ENCODE measurements around the gene SPIRE2.
"Not testable (repeated sequence)": the region's sequence is repeated elsewhere in the genome, so short reads cannot be mapped to it uniquely, and the experiment has no call there.

The SPIRE2 gene

DNA sequence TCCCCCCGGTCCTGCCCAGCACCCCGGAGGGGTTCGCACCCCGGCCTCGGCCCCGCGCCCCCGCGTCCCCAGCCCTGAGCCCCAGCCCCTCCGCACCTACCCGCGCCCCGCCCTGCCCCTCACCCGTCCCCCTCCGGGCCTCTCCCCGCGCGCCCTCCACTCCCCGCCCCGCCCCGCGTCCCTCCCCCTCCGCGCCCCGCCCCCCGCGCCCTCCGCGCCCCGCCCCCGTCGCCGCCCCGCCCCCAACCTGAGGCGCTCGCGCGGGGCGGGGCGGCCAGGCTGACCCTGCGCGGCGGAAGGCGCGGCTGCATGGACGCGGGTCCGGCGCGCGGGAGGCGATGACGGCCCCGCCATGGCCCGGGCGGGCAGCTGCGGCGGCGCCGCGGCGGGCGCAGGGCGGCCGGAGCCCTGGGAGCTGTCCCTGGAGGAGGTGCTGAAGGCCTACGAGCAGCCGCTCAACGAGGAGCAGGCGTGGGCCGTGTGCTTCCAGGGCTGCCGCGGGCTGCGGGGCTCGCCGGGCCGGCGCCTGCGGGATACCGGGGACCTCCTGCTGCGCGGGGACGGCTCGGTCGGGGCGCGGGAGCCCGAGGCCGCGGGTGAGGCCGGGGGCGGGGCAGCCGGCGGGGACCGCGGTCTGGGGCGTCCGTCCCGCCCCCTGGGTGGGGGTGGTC, at the start of gene SPIRE2:
Gene SPIRE2, plus strand, starts transcription at position 277 of the 671 bp plus-strand sequence. Its CDS starts 76 bp downstream, at position 353.
- Histone ChIP-seq H3K4me3 (ENCODE audit: low read length) (peak within 1 kb of the TSS; percentile 81), H3K9me3 (ENCODE audit: control insufficient read depth, low read length) (no peaks in the 10 kb centered on the region), H3K9ac (ENCODE audit: low read length) (peak within 1 kb of the TSS; percentile 67), H3K27me3 (replicated peaks; ENCODE audit: control insufficient read depth, insufficient read depth, low read length) (no peaks in the 10 kb centered on the region), H3K4me1 (ENCODE audit: control insufficient read depth, insufficient read depth, low read length) (peaks cover 7% of the 10 kb centered on the region), H3K36me3 (ENCODE audit: control insufficient read depth, insufficient read depth, low read length, severe bottlenecking) (no peaks in the 10 kb centered on the region)
- peak; percentile 93 for DNase-seq (ENCODE audit: low read depth)

DNA sequence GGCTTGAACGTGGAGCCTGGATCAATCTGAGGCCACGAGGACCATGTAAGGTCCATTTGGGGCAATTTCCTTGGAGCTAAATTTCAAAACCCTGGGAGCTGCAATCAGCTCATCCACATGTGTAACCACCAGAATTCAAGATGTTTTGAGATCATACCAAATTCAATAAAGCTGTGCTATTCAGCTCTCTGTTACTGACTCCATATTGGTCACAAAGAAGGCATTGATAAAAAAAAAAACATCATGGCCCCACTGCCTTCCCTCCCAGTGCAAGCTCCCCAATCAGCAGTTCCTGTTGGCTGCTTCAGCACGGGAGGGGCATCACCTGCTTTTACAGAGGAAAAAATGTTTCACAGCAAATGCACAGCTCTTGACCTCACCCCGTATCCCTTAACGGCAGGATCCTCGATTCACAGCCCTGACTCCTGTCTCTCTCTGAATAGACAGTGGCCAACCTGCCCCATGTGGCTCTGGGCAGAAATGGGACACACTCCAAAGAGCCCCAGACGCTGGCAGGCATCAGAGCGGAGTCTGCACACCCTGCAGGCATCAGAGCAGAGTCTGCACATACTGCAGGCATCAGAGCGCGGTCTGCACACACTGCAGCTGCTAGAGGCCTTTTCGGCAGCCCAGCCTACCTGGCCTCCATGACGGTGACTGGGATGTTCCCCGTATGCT, 48.9 kb upstream of the SPIRE2 start:
- no peaks in the 10 kb centered on the region for H3K36me3 ChIP-seq (ENCODE audit: control insufficient read depth, insufficient read depth, low read length, severe bottlenecking)
- DNase-seq (ENCODE audit: low read depth) = no peak
- no peaks in the 10 kb centered on the region for H3K9me3 ChIP-seq (ENCODE audit: control insufficient read depth, low read length)

DNA sequence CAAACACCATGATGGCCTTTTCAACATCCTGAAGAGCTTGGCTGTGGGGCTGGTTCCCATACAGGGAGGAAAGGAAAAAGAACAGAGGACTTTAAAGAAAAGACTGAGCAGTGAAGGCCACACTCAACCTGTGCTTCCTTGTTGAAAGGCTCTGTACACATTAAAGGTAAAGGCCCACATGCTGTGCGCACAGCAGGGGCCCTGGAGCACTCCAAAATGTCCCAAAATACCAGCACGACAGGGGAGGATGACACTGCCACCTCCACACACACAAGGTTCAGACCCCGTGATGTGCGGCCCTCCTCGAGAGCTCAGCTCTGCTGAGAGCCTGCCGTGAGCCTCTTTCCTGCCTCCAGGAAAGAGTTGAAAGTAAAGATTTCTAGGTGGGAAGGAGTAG, 48.4 kb upstream of the SPIRE2 start:
- Histone ChIP-seq H3K9me3 (ENCODE audit: control insufficient read depth, low read length) (no peaks in the 10 kb centered on the region), H3K27me3 (replicated peaks; ENCODE audit: control insufficient read depth, insufficient read depth, low read length) (no peaks in the 10 kb centered on the region), H3K4me1 (ENCODE audit: control insufficient read depth, insufficient read depth, low read length) (no peaks in the 10 kb centered on the region), H3K4me3 (ENCODE audit: low read length) (no peak overlapping the region), H3K9ac (ENCODE audit: low read length) (no peak overlapping the region), H3K36me3 (ENCODE audit: control insufficient read depth, insufficient read depth, low read length, severe bottlenecking) (no peaks in the 10 kb centered on the region)
- DNase-seq (ENCODE audit: low read depth) = no peak

More for the DNA sequence above, 48.9 kb upstream of the SPIRE2 start:
- no peaks in the 10 kb centered on the region for H3K4me1 ChIP-seq (ENCODE audit: control insufficient read depth, insufficient read depth, low read length)
- no peak overlapping the region for H3K9ac ChIP-seq (ENCODE audit: low read length)
- no peaks in the 10 kb centered on the region for H3K27me3 ChIP-seq (replicated peaks; ENCODE audit: control insufficient read depth, insufficient read depth, low read length)
- no peak overlapping the region for H3K4me3 ChIP-seq (ENCODE audit: low read length)

- DNase-seq (ENCODE audit: low read depth) = no peak
- Histone ChIP-seq H3K27me3 (replicated peaks; ENCODE audit: control insufficient read depth, insufficient read depth, low read length) (no peaks in the 10 kb centered on the region), H3K4me1 (ENCODE audit: control insufficient read depth, insufficient read depth, low read length) (no peaks in the 10 kb centered on the region), H3K36me3 (ENCODE audit: control insufficient read depth, insufficient read depth, low read length, severe bottlenecking) (no peaks in the 10 kb centered on the region), H3K9ac (ENCODE audit: low read length) (no peak overlapping the region), H3K9me3 (ENCODE audit: control insufficient read depth, low read length) (no peaks in the 10 kb centered on the region), H3K4me3 (ENCODE audit: low read length) (no peak overlapping the region)
These were observed 45.8 kb upstream of the SPIRE2 start for GRCh38 chr16:89782489-89782888.

- DNase-seq (ENCODE audit: low read depth); H3K9ac ChIP-seq (ENCODE audit: low read length); H3K27me3 ChIP-seq (replicated peaks; ENCODE audit: control insufficient read depth, insufficient read depth, low read length); H3K4me1 ChIP-seq (ENCODE audit: control insufficient read depth, insufficient read depth, low read length); H3K36me3 ChIP-seq (ENCODE audit: control insufficient read depth, insufficient read depth, low read length, severe bottlenecking); H3K4me3 ChIP-seq (ENCODE audit: low read length); H3K9me3 ChIP-seq (ENCODE audit: control insufficient read depth, low read length): not testable (repeated sequence)
These were observed 44.3 kb upstream of the SPIRE2 start for GRCh38 chr16:89783952-89784351.

DNA sequence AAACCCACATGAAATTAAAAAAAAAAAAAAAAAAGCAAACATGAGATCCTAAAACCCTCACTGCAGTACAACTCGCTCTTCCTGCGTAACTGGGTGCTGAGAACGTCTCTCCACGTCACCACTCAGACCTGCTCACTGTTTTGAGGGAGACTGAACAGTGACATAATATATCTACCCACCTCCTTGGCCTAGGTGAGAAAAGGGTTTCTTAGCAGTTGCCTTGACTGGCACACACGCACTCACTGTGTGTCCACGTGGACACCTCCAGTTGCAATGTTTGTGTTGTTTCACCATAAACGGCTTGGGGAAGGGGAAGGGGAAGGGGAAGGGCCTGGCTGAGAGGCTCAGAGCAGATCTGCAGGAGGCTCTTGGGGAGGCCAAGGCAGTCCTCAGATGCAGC, 43.9 kb upstream of the SPIRE2 start:
- H3K9ac ChIP-seq (ENCODE audit: low read length) = no peak overlapping the region

DNA sequence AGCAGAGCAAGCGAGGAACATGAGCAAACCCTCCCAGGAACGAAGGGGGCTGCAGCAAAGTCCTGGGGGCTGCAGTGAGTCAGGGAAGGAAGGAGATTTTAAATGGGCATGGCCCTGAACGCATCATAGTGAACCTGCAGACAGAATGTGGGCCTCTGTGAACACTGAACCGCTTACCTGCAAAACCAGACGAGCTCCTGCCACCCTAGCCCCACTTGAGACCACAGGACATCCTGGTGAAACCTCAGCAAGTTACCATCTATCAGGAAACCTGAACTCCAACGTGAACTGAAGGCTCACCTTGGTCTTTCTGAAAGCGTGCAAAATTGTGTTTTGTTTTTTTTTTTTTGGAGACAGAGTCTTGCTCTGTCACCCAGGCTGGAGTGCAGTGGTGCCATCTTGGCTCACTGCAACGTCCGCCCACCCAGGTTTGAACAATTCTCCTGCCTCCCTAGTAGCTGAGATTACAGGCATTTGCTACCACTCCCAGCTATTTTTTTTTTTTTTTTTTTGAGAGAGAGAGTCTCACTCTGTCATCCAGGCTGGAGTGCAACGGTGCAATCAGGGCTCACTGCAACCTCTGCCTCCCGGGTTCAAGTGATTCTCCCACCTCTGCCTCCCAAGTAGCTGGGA, 42.6 kb upstream of the SPIRE2 start:
- Histone ChIP-seq H3K27me3 (replicated peaks; ENCODE audit: control insufficient read depth, insufficient read depth, low read length) (no peaks in the 10 kb centered on the region), H3K9ac (ENCODE audit: low read length) (no peak overlapping the region), H3K9me3 (ENCODE audit: control insufficient read depth, low read length) (no peaks in the 10 kb centered on the region), H3K4me3 (ENCODE audit: low read length) (no peak overlapping the region), H3K36me3 (ENCODE audit: control insufficient read depth, insufficient read depth, low read length, severe bottlenecking) (no peaks in the 10 kb centered on the region), H3K4me1 (ENCODE audit: control insufficient read depth, insufficient read depth, low read length) (no peaks in the 10 kb centered on the region)
- no peak for DNase-seq (ENCODE audit: low read depth)

More for the DNA sequence above, 43.9 kb upstream of the SPIRE2 start:
- Histone ChIP-seq H3K27me3 (replicated peaks; ENCODE audit: control insufficient read depth, insufficient read depth, low read length) (no peaks in the 10 kb centered on the region), H3K36me3 (ENCODE audit: control insufficient read depth, insufficient read depth, low read length, severe bottlenecking) (no peaks in the 10 kb centered on the region), H3K4me1 (ENCODE audit: control insufficient read depth, insufficient read depth, low read length) (no peaks in the 10 kb centered on the region), H3K4me3 (ENCODE audit: low read length) (no peak overlapping the region), H3K9me3 (ENCODE audit: control insufficient read depth, low read length) (no peaks in the 10 kb centered on the region)
- no peak for DNase-seq (ENCODE audit: low read depth)

DNA sequence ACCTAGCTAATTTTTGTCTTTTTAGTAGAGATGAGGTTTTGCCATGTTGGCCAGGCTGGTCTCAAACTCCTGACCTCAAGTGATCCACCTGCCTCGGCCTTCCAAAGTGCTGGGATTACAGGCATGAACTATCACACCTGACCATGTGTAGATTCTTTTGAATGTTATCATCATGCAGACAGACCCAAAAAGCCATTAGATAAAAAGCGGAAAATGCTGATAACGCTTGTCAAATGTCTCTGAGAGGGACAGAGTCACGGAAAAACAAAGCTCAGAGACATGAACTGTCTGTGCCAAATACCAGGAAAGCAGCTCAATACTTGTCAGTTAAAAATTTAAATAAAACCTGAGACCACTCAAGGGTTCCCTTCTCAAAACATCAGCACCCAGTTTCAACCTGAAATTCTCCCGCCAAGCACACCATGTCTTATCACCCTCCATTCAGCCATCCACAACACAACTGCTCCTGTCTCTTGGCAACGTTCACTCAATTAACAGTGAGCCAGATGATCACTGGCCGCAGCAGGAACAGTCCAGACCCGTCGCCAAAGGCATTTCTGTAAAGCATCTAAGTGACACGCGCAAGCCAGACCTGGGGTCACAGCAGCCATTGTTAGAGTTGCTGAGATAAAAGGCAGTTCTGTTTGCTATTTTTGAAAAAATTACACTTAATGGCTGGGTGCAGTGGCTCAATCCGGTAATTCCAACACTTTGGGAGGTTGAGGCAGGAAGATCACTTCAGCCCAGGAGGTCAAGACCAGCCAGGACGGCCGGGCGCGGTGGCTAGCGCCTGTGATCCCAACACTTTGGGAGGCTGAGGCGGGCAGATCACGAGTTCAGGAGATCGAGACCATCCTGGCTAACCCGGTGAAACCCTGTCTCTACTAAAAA, 41.6 kb upstream of the SPIRE2 start:
- DNase-seq (ENCODE audit: low read depth) = no peak
- H3K9me3 ChIP-seq (ENCODE audit: control insufficient read depth, low read length) = no peaks in the 10 kb centered on the region
- H3K4me1 ChIP-seq (ENCODE audit: control insufficient read depth, insufficient read depth, low read length) = no peaks in the 10 kb centered on the region
- H3K9ac ChIP-seq (ENCODE audit: low read length) = no peak overlapping the region
- no peaks in the 10 kb centered on the region for H3K36me3 ChIP-seq (ENCODE audit: control insufficient read depth, insufficient read depth, low read length, severe bottlenecking)
- H3K27me3 ChIP-seq (replicated peaks; ENCODE audit: control insufficient read depth, insufficient read depth, low read length) = no peaks in the 10 kb centered on the region
- no peak overlapping the region for H3K4me3 ChIP-seq (ENCODE audit: low read length)

- H3K27me3 ChIP-seq (replicated peaks; ENCODE audit: control insufficient read depth, insufficient read depth, low read length) = no peaks in the 10 kb centered on the region
- H3K4me1 ChIP-seq (ENCODE audit: control insufficient read depth, insufficient read depth, low read length) = no peaks in the 10 kb centered on the region
- no peak overlapping the region for H3K4me3 ChIP-seq (ENCODE audit: low read length)
- no peak for DNase-seq (ENCODE audit: low read depth)
- H3K9ac ChIP-seq (ENCODE audit: low read length) = no peak overlapping the region
- no peaks in the 10 kb centered on the region for H3K9me3 ChIP-seq (ENCODE audit: control insufficient read depth, low read length)
- H3K36me3 ChIP-seq (ENCODE audit: control insufficient read depth, insufficient read depth, low read length, severe bottlenecking) = no peaks in the 10 kb centered on the region
These were observed 40.9 kb upstream of the SPIRE2 start for GRCh38 chr16:89787365-89787805.

DNA sequence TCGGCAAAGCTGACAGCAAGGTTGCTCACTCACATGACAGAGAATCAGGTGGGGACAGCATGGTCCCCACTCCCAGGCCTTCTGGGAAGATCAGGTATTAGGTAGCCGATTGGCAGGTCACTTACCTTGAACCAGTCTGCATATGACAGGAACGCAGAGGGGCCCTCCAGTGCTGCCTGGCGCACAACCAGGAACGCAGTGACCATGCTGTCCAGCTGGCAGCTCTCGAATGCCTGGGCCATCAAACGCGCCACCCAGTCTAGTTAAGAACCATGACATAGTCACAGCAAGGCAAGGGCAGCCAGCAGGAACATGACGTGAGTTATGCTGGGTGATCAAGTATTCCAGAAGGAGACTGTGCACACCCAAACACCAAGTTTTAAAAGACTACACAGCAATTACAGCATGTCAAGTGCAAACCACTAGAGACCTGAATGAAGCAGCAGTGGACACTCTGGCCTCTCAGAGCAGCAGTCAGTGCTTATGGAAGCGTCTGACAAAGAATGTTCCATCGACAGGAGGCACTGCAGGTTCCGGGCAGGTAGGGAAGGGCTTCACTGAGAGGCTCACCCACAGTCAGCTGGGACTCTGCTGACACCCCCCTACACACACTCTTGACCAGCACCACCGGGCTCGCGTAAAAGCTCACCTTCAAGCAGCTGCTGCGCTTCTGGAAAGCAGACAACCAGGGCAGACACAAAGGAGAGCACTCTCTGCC, 36.8 kb upstream of the SPIRE2 start:
- Histone ChIP-seq H3K4me1 (ENCODE audit: control insufficient read depth, insufficient read depth, low read length) (no peaks in the 10 kb centered on the region), H3K27me3 (replicated peaks; ENCODE audit: control insufficient read depth, insufficient read depth, low read length) (no peaks in the 10 kb centered on the region), H3K4me3 (ENCODE audit: low read length) (no peak overlapping the region), H3K9ac (ENCODE audit: low read length) (no peak overlapping the region), H3K36me3 (ENCODE audit: control insufficient read depth, insufficient read depth, low read length, severe bottlenecking) (no peaks in the 10 kb centered on the region), H3K9me3 (ENCODE audit: control insufficient read depth, low read length) (no peaks in the 10 kb centered on the region)
- DNase-seq (ENCODE audit: low read depth) = no peak
